ENCODE measurements around the gene ICE2.

The ICE2 gene

GRCh38 chr15:60494108-60494507 is 15.2 kb upstream of the ICE2 start:
- Histone ChIP-seq H4K20me1 (ENCODE audit: low read depth, low read length) (no peaks in the 10 kb centered on the region), H3K27me3 (ENCODE audit: low read length) (no peaks in the 10 kb centered on the region), H2AFZ (ENCODE audit: low read depth, low read length, severe bottlenecking) (no peak overlapping the region), H3K9me2 (replicated peaks; ENCODE audit: insufficient read depth, low read length) (no peaks in the 10 kb centered on the region), H3K9ac (ENCODE audit: low read length) (no peak overlapping the region), H3K79me2 (ENCODE audit: insufficient read depth, low read length) (no peaks in the 10 kb centered on the region), H3K4me2 (ENCODE audit: low read depth, low read length, poor library complexity, severe bottlenecking) (no peak overlapping the region), H3K4me3 (ENCODE audit: insufficient read depth, low read length, poor library complexity, severe bottlenecking) (no peak overlapping the region), H3K36me3 (ENCODE audit: low read length) (no peaks in the 10 kb centered on the region; the same call in 1 of the 2 replicates), H3F3A (ENCODE audit: insufficient read depth) (no peaks in the 10 kb centered on the region), H3K27ac (ENCODE audit: low read depth, low read length) (no peak overlapping the region), H3K9me3 (ENCODE audit: insufficient read depth, low read length) (no peaks in the 10 kb centered on the region)
- TF ChIP-seq CTCF (IDR thresholded peaks at IDR 0.05; ENCODE audit: insufficient read depth, low read length, poor library complexity, severe bottlenecking): no peak

GRCh38 chr15:60493166-60493565 is 14.2 kb upstream of the ICE2 start:
- no peaks in the 10 kb centered on the region for H3K9me2 ChIP-seq (replicated peaks; ENCODE audit: insufficient read depth, low read length)
- H3K4me2 ChIP-seq (ENCODE audit: low read depth, low read length, poor library complexity, severe bottlenecking): no peak overlapping the region
- TF ChIP-seq EZH2phosphoT487 (conservative IDR thresholded peaks at IDR 0.05; ENCODE audit: low read length): no peak
- no peak for TF ChIP-seq CTCF (IDR thresholded peaks at IDR 0.05; ENCODE audit: insufficient read depth, low read length, poor library complexity, severe bottlenecking)
- no peak overlapping the region for H3K4me3 ChIP-seq (ENCODE audit: insufficient read depth, low read length, poor library complexity, severe bottlenecking)
- H3K27me3 ChIP-seq (ENCODE audit: low read length): no peaks in the 10 kb centered on the region
- no peaks in the 10 kb centered on the region; the same call in 1 of the 2 replicates for H3K36me3 ChIP-seq (ENCODE audit: low read length)
- no peak overlapping the region for H3K9ac ChIP-seq (ENCODE audit: low read length)
- no peak overlapping the region for H2AFZ ChIP-seq (ENCODE audit: low read depth, low read length, severe bottlenecking)
- H4K20me1 ChIP-seq (ENCODE audit: low read depth, low read length): peaks cover 4% of the 10 kb centered on the region; the same call in 1 of the 2 replicates
- no peaks in the 10 kb centered on the region for H3K9me3 ChIP-seq (ENCODE audit: insufficient read depth, low read length)
- H3F3A ChIP-seq (ENCODE audit: insufficient read depth): no peaks in the 10 kb centered on the region
- no peaks in the 10 kb centered on the region for H3K79me2 ChIP-seq (ENCODE audit: insufficient read depth, low read length)
- no peak overlapping the region for H3K27ac ChIP-seq (ENCODE audit: low read depth, low read length)

DNA sequence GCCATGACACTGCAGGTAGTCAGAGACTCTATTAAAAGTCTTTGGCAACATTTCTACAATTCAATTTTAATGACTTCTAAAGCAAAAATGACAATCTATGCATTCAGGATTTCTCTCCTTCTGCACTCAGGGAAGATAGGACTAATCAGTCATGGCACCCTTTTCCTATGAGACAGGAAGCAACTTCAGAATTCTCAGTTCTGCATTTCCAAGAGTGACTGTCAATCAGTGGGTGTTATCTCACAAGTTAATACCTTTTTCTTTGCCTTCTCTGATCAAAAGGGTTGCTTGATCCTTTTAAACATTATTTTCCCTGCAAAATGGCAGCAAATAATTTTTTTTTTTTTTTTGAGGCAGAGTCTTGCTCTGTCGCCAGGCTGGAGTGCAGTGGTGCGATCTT is 7.8 kb upstream of the ICE2 start:
- Histone ChIP-seq H3K4me2 (ENCODE audit: low read depth, low read length, poor library complexity, severe bottlenecking) (no peak overlapping the region), H3K9me2 (replicated peaks; ENCODE audit: insufficient read depth, low read length) (no peaks in the 10 kb centered on the region), H3K27ac (ENCODE audit: low read depth, low read length) (no peak overlapping the region), H3K9ac (ENCODE audit: low read length) (no peak overlapping the region), H2AFZ (ENCODE audit: low read depth, low read length, severe bottlenecking) (no peak overlapping the region), H3K4me3 (ENCODE audit: insufficient read depth, low read length, poor library complexity, severe bottlenecking) (no peak overlapping the region), H4K20me1 (ENCODE audit: low read depth, low read length) (peaks cover 4% of the 10 kb centered on the region; the same call in 1 of the 2 replicates), H3K79me2 (ENCODE audit: insufficient read depth, low read length) (no peaks in the 10 kb centered on the region), H3K36me3 (ENCODE audit: low read length) (no peaks in the 10 kb centered on the region; the same call in 1 of the 2 replicates), H3K27me3 (ENCODE audit: low read length) (no peaks in the 10 kb centered on the region), H3F3A (ENCODE audit: insufficient read depth) (no peaks in the 10 kb centered on the region), H3K9me3 (ENCODE audit: insufficient read depth, low read length) (no peaks in the 10 kb centered on the region)
- TF ChIP-seq EZH2phosphoT487 (conservative IDR thresholded peaks at IDR 0.05; ENCODE audit: low read length): no peak
- no peak for TF ChIP-seq CTCF (IDR thresholded peaks at IDR 0.05; ENCODE audit: insufficient read depth, low read length, poor library complexity, severe bottlenecking)

All from SU-DHL-6 (cell line).